HL-60 (cell line): Measurements from ENCODE around the gene DOCK2.

Experiments used
- GABPA ChIP-seq: IDR thresholded peaks from 2 replicates; pipeline ENCODE4 v1.6.1; 2012; ENCODE audit warnings: low read depth
- POLR2AphosphoS5 ChIP-seq: IDR thresholded peaks from 2 replicates; pipeline ENCODE4 v1.6.1; 2012; ENCODE audit warnings: low read depth
- SPI1 ChIP-seq: IDR thresholded peaks from 2 replicates; pipeline ENCODE4 v1.6.1; 2012; ENCODE audit warnings: low read depth, mild to moderate bottlenecking, borderline replicate concordance
- TF ChIP-seq, protein P1 (sequence below): IDR thresholded peaks from one replicate; pipeline ENCODE4 v1.5.1; 2011; ENCODE audit warnings: low read length, control low read depth, inconsistent platforms; ENCODE audit not compliant: insufficient read depth

DNA sequence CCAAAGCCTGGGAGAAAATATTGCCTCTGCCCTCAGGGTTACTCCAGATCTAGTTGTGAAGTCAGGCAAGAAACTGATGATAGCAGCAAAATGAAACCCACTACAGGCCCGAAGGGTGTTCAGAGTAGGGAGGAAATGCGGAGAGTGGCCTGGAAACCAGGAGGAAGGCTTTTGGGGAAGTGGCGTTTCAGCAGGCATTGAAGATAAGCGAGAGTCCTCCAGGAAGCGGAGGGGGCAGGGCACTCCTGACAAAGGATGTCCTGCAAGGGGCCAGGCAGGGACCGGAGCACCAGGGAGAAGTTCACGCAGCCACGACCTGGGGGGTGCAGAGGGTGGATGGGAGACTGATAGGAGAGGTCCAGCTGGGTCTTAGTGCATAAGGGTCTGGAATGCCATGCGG lies 460.9 kb downstream of the DOCK2 start:
- TF ChIP-seq, protein P1, sequence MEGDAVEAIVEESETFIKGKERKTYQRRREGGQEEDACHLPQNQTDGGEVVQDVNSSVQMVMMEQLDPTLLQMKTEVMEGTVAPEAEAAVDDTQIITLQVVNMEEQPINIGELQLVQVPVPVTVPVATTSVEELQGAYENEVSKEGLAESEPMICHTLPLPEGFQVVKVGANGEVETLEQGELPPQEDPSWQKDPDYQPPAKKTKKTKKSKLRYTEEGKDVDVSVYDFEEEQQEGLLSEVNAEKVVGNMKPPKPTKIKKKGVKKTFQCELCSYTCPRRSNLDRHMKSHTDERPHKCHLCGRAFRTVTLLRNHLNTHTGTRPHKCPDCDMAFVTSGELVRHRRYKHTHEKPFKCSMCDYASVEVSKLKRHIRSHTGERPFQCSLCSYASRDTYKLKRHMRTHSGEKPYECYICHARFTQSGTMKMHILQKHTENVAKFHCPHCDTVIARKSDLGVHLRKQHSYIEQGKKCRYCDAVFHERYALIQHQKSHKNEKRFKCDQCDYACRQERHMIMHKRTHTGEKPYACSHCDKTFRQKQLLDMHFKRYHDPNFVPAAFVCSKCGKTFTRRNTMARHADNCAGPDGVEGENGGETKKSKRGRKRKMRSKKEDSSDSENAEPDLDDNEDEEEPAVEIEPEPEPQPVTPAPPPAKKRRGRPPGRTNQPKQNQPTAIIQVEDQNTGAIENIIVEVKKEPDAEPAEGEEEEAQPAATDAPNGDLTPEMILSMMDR = no peak
- no peak for TF ChIP-seq POLR2AphosphoS5
- peak; percentile 85 for TF ChIP-seq SPI1
- no peak for TF ChIP-seq GABPA
